Suppressor macrophage treated with lipopolysaccharide for 4 hours (primary cell): ENCODE results near the gene VKORC1.

Experiments used
- DNase-seq: peaks from one replicate; pipeline ENCODE4 v3.0.0-alpha.2; 2020

The VKORC1 gene

GRCh38 chr16:31129568-31130335 is 35.2 kb upstream of the VKORC1 start:
- peak; percentile 84 for DNase-seq

GRCh38 chr16:31128711-31129567 is 34.3 kb upstream of the VKORC1 start:
- DNase-seq, result peak; percentile 88

GRCh38 chr16:31127182-31127581 is 32.6 kb upstream of the VKORC1 start:
- no peak for DNase-seq

- DNase-seq, result no peak
These were observed 31.2 kb upstream of the VKORC1 start for GRCh38 chr16:31125844-31126243.

GRCh38 chr16:31120129-31120528 is 25.5 kb upstream of the VKORC1 start:
- no peak for DNase-seq

- peak; percentile 91 for DNase-seq
These were observed 23.9 kb upstream of the VKORC1 start for GRCh38 chr16:31118223-31119155.

GRCh38 chr16:31117384-31118222 is 23.0 kb upstream of the VKORC1 start, which contains the start of gene KAT8:
Gene KAT8 (plus strand): TSS chr16:31117664. CDS start chr16:31117682, 18 bp downstream.
- DNase-seq, result peak; percentile 99

GRCh38 chr16:31114468-31114867 is 19.9 kb upstream of the VKORC1 start:
- no peak for DNase-seq

- peak; percentile 90 for DNase-seq
These were observed 18.8 kb upstream of the VKORC1 start for GRCh38 chr16:31113121-31114120.

- no peak for DNase-seq
These were observed 18.1 kb upstream of the VKORC1 start for GRCh38 chr16:31112711-31113110.

- no peak for DNase-seq
These were observed 17.4 kb upstream of the VKORC1 start for GRCh38 chr16:31111881-31112466.

GRCh38 chr16:31110106-31111034 is 15.8 kb upstream of the VKORC1 start:
- no peak for DNase-seq

GRCh38 chr16:31109622-31110021 is 15.0 kb upstream of the VKORC1 start:
- DNase-seq, result no peak

- DNase-seq, result no peak
These were observed 14.4 kb upstream of the VKORC1 start for GRCh38 chr16:31108794-31109558.

GRCh38 chr16:31108035-31108793 is 13.6 kb upstream of the VKORC1 start, which contains the start of gene BCKDK:
Gene BCKDK (plus strand): TSS chr16:31108386. CDS start chr16:31109224, 838 bp downstream.
- DNase-seq, result peak; percentile 90

- DNase-seq, result peak; percentile 29
These were observed 12.9 kb upstream of the VKORC1 start for GRCh38 chr16:31107465-31107867.
